ENCODE measurements around the gene CYB5B.

The CYB5B gene

GRCh38 chr16:69448470-69449193 lies 24.2 kb downstream of the CYB5B start:
- DNase-seq, result peak; percentile 4 to 32

GRCh38 chr16:69451166-69451565 lies 26.7 kb downstream of the CYB5B start:
- no peak for DNase-seq

- no peak for DNase-seq
These were observed 29.5 kb downstream of the CYB5B start for GRCh38 chr16:69453936-69454335.

- DNase-seq, result no peak
These were observed 39.5 kb downstream of the CYB5B start for GRCh38 chr16:69463876-69464275.

- DNase-seq, result no peak
These were observed 40.8 kb downstream of the CYB5B start for GRCh38 chr16:69465083-69465721.

- DNase-seq, result no peak
These were observed 41.5 kb downstream of the CYB5B start for GRCh38 chr16:69465881-69466280.

- DNase-seq, result no peak
These were observed 42.1 kb downstream of the CYB5B start for GRCh38 chr16:69466547-69466946.

GRCh38 chr16:69467080-69467479 lies 42.7 kb downstream of the CYB5B start:
- no peak for DNase-seq

GRCh38 chr16:69467531-69468204 lies 43.2 kb downstream of the CYB5B start:
- DNase-seq, result no peak

- no peak for DNase-seq
These were observed 45.6 kb downstream of the CYB5B start for GRCh38 chr16:69469807-69470561.

- DNase-seq, result no peak
These were observed 46.7 kb downstream of the CYB5B start for GRCh38 chr16:69471121-69471520.

- no peak for DNase-seq
These were observed 50.0 kb downstream of the CYB5B start for GRCh38 chr16:69474408-69474807.

- DNase-seq, result no peak
These were observed 52.6 kb downstream of the CYB5B start for GRCh38 chr16:69476920-69477443.

GRCh38 chr16:69477546-69477945 lies 53.1 kb downstream of the CYB5B start:
- DNase-seq, result no peak

GRCh38 chr16:69478685-69479084 lies 54.3 kb downstream of the CYB5B start:
- DNase-seq, result no peak

GRCh38 chr16:69479775-69480174 lies 55.4 kb downstream of the CYB5B start:
- DNase-seq, result no peak

- DNase-seq, result no peak
These were observed 57.5 kb downstream of the CYB5B start for GRCh38 chr16:69481901-69482341.

GRCh38 chr16:69482410-69482991 lies 58.1 kb downstream of the CYB5B start:
- peak; percentile 10 to 16 for DNase-seq

GRCh38 chr16:69483611-69484010 lies 59.2 kb downstream of the CYB5B start:
- no peak for DNase-seq

- no peak for DNase-seq
These were observed 60.9 kb downstream of the CYB5B start for GRCh38 chr16:69485361-69485760.

GRCh38 chr16:69485816-69486215 lies 61.4 kb downstream of the CYB5B start:
- DNase-seq, result no peak

- no peak for DNase-seq
These were observed 61.9 kb downstream of the CYB5B start for GRCh38 chr16:69486272-69486671.

- no peak for DNase-seq
These were observed 62.3 kb downstream of the CYB5B start for GRCh38 chr16:69486724-69487123.

Measured in NCI-H2081 (cell line).